Osteoblast (primary cell): Measurements from ENCODE around the gene PRR5L. TPM values are rescaled to one million over a fixed set of nuclear protein-coding genes. Genes with fewer than 3 reads are reported as not detected.

ENCODE experiments used
- DNase-seq: peaks from one replicate; pipeline ENCODE4 v3.0.0; 2011; ENCODE audit warnings: low spot score, mixed read lengths; ENCODE audit not compliant: insufficient read length; ENCODE audit errors: missing footprints
- H2AFZ ChIP-seq: 2 replicates; pipeline ENCODE4 v1.6.0; 2011; ENCODE audit warnings: mild to moderate bottlenecking, low read length
- H3K27ac ChIP-seq: 2 replicates; pipeline ENCODE4 v1.5.1; 2011; ENCODE audit warnings: mild to moderate bottlenecking, low read depth, low read length, moderate library complexity
- H3K27me3 ChIP-seq: 2 replicates; pipeline ENCODE4 v1.6.0; 2012; ENCODE audit warnings: mild to moderate bottlenecking, control low read depth, inconsistent platforms, low read length, moderate library complexity; ENCODE audit not compliant: insufficient read depth
- H3K36me3 ChIP-seq: 2 replicates; pipeline ENCODE4 v1.5.1; 2011; ENCODE audit warnings: mild to moderate bottlenecking, low read length, control low read depth, moderate library complexity; ENCODE audit not compliant: insufficient read depth
- H3K4me1 ChIP-seq: 2 replicates; pipeline ENCODE4 v1.5.1; 2011; ENCODE audit warnings: mild to moderate bottlenecking, low read length, control low read depth, moderate library complexity; ENCODE audit not compliant: insufficient read depth
- H3K4me2 ChIP-seq: 2 replicates; pipeline ENCODE4 v1.6.0; 2011; ENCODE audit warnings: mild to moderate bottlenecking, low read length; ENCODE audit not compliant: insufficient read depth
- H3K4me3 ChIP-seq: fragments of 200-600 bp; sonication (generic); 3 replicates; pipeline ENCODE4 v1.5.1; 2012; ENCODE audit warnings: mild to moderate bottlenecking, low read length, inconsistent platforms; ENCODE audit not compliant: insufficient read depth
- H3K79me2 ChIP-seq: 2 replicates; pipeline ENCODE4 v1.6.0; 2012; ENCODE audit warnings: mild to moderate bottlenecking, low read length, control low read depth, inconsistent platforms; ENCODE audit not compliant: insufficient read depth
- H3K9me3 ChIP-seq: 2 replicates; pipeline ENCODE4 v1.5.1; 2011; ENCODE audit warnings: low read depth, low read length, control low read depth
- H4K20me1 ChIP-seq: 2 replicates; pipeline ENCODE4 v1.6.0; 2012; ENCODE audit warnings: mild to moderate bottlenecking, low read length, control low read depth; ENCODE audit not compliant: insufficient read depth
- CTCF ChIP-seq: IDR thresholded peaks from 2 replicates; pipeline ENCODE4 v1.5.1; 2011; ENCODE audit warnings: mild to moderate bottlenecking, low read depth, low read length, moderate library complexity; ENCODE audit errors: extremely low read depth
- total RNA-seq: library from RNA; depleted of rRNA; stranded (reverse); fragments of >200 nt; gene quantifications from 2 replicates; pipeline ENCODE4 v1.2.3, GENCODE V29; 2012

PRR5L gene
- total RNA-seq, 1 donor: 9.8 TPM

- no peak overlapping the region for H3K27ac ChIP-seq
- no peaks in the 10 kb centered on the region for H3K27me3 ChIP-seq
- peaks cover 36% of the 10 kb centered on the region for H3K4me1 ChIP-seq
- H3K36me3 ChIP-seq: peaks cover 12% of the 10 kb centered on the region
- H2AFZ ChIP-seq: no peak overlapping the region
- H3K4me2 ChIP-seq: no peak overlapping the region
- no peaks in the 10 kb centered on the region for H3K9me3 ChIP-seq
- TF ChIP-seq CTCF: no peak
- DNase-seq: no peak
- H3K79me2 ChIP-seq: no peaks in the 10 kb centered on the region
- no peaks in the 10 kb centered on the region for H4K20me1 ChIP-seq
- H3K4me3 ChIP-seq: no peak overlapping the region
Measured at GRCh38 chr11:36447947-36448346, 151.9 kb downstream of the PRR5L start.

- no peak for TF ChIP-seq CTCF
- Histone ChIP-seq H2AFZ (peak overlapping the region; percentile 84), H3K4me2 (peak overlapping the region; percentile 83), H3K9me3 (no peaks in the 10 kb centered on the region), H3K27me3 (no peaks in the 10 kb centered on the region), H3K27ac (no peak overlapping the region), H3K36me3 (peaks cover 12% of the 10 kb centered on the region), H4K20me1 (no peaks in the 10 kb centered on the region), H3K4me1 (peaks cover 50% of the 10 kb centered on the region), H3K4me3 (peak overlapping the region; percentile 62), H3K79me2 (no peaks in the 10 kb centered on the region)
- DNase-seq: no peak
Measured at GRCh38 chr11:36449561-36450096, 153.5 kb downstream of the PRR5L start.

GRCh38 chr11:36450110-36450572 is 154.1 kb downstream of the PRR5L start:
- Histone ChIP-seq H3K4me2 (peak overlapping the region; percentile 83), H3K9me3 (no peaks in the 10 kb centered on the region), H3K4me1 (peaks cover 55% of the 10 kb centered on the region), H3K27ac (peak overlapping the region; percentile 16), H2AFZ (peak overlapping the region; percentile 84), H3K27me3 (no peaks in the 10 kb centered on the region), H3K79me2 (no peaks in the 10 kb centered on the region), H3K4me3 (peak overlapping the region; percentile 62), H3K36me3 (peaks cover 12% of the 10 kb centered on the region), H4K20me1 (no peaks in the 10 kb centered on the region)
- TF ChIP-seq CTCF: no peak
- no peak for DNase-seq

- H3K79me2 ChIP-seq: no peaks in the 10 kb centered on the region
- H4K20me1 ChIP-seq: no peaks in the 10 kb centered on the region
- H3K36me3 ChIP-seq: peaks cover 12% of the 10 kb centered on the region
- H3K4me3 ChIP-seq: no peak overlapping the region
- no peak overlapping the region for H3K4me2 ChIP-seq
- peaks cover 63% of the 10 kb centered on the region for H3K4me1 ChIP-seq
- TF ChIP-seq CTCF: no peak
- H3K27ac ChIP-seq: no peak overlapping the region
- H3K27me3 ChIP-seq: no peaks in the 10 kb centered on the region
- H3K9me3 ChIP-seq: no peaks in the 10 kb centered on the region
- H2AFZ ChIP-seq: no peak overlapping the region
- DNase-seq: no peak
Measured at GRCh38 chr11:36451045-36451444, 155.0 kb downstream of the PRR5L start.
